ENCODE data around the gene LHPP.
A peak's percentile ranks its signal among the peaks of the same experiment; 100 is the strongest.

LHPP gene

GRCh38 chr10:124470544-124471434, 9.2 kb downstream of the LHPP start:
- no peak for DNase-seq (ENCODE audit: low read depth, low spot score)

GRCh38 chr10:124472071-124472470, 10.4 kb downstream of the LHPP start:
- no peak for DNase-seq (ENCODE audit: low read depth, low spot score)

GRCh38 chr10:124473070-124473469, 11.4 kb downstream of the LHPP start:
- no peak for DNase-seq (ENCODE audit: low read depth, low spot score)

GRCh38 chr10:124474514-124475070, 13.0 kb downstream of the LHPP start:
- DNase-seq (ENCODE audit: low read depth, low spot score), result no peak

GRCh38 chr10:124476043-124476725, 14.6 kb downstream of the LHPP start:
- no peak for DNase-seq (ENCODE audit: low read depth, low spot score)

GRCh38 chr10:124477614-124478363, 16.2 kb downstream of the LHPP start:
- DNase-seq (ENCODE audit: low read depth, low spot score), result peak; percentile 75

GRCh38 chr10:124478515-124478914, 16.9 kb downstream of the LHPP start:
- DNase-seq (ENCODE audit: low read depth, low spot score), result peak; percentile 83

GRCh38 chr10:124480860-124481259, 19.2 kb downstream of the LHPP start:
- peak; percentile 70 for DNase-seq (ENCODE audit: low read depth, low spot score)

- DNase-seq (ENCODE audit: low read depth, low spot score), result no peak
Measured at GRCh38 chr10:124481717-124482116, 20.1 kb downstream of the LHPP start.

- no peak for DNase-seq (ENCODE audit: low read depth, low spot score)
Measured at GRCh38 chr10:124482236-124482800, 20.7 kb downstream of the LHPP start.

GRCh38 chr10:124482876-124483275, 21.3 kb downstream of the LHPP start:
- no peak for DNase-seq (ENCODE audit: low read depth, low spot score)

- DNase-seq (ENCODE audit: low read depth, low spot score), result no peak
Measured at GRCh38 chr10:124484031-124484430, 22.4 kb downstream of the LHPP start.

- no peak for DNase-seq (ENCODE audit: low read depth, low spot score)
Measured at GRCh38 chr10:124484661-124485060, 23.0 kb downstream of the LHPP start.

GRCh38 chr10:124486635-124487034, 25.0 kb downstream of the LHPP start:
- peak; percentile 49 for DNase-seq (ENCODE audit: low read depth, low spot score)

- no peak for DNase-seq (ENCODE audit: low read depth, low spot score)
Measured at GRCh38 chr10:124491105-124491504, 29.5 kb downstream of the LHPP start.

GRCh38 chr10:124492266-124492665, 30.6 kb downstream of the LHPP start:
- DNase-seq (ENCODE audit: low read depth, low spot score), result peak; percentile 69

- no peak for DNase-seq (ENCODE audit: low read depth, low spot score)
Measured at GRCh38 chr10:124493214-124493882, 31.7 kb downstream of the LHPP start.

GRCh38 chr10:124494046-124494807, 32.6 kb downstream of the LHPP start:
- no peak for DNase-seq (ENCODE audit: low read depth, low spot score)

GRCh38 chr10:124495162-124495561, 33.5 kb downstream of the LHPP start:
- no peak for DNase-seq (ENCODE audit: low read depth, low spot score)

- DNase-seq (ENCODE audit: low read depth, low spot score), result no peak
Measured at GRCh38 chr10:124495725-124496124, 34.1 kb downstream of the LHPP start.
